Smooth muscle cell (in vitro differentiated cells): Measurements from ENCODE around the gene PLEKHA6. TPM values are rescaled to one million over a fixed set of nuclear protein-coding genes. Genes with fewer than 3 reads are reported as not detected.

Experiments
- DNase-seq: peaks from one replicate; lab custom pipeline; 2025; ENCODE audit not compliant: unreplicated experiment; lab: John Stamatoyannopoulos, UW
- H2AFZ ChIP-seq: fragments of 200-600 bp; sonication (generic); 2 replicates; pipeline ENCODE4 v1.6.0; 2016; ENCODE audit warnings: antibody characterized with exemption, low read depth, mild to moderate bottlenecking
- H3F3A ChIP-seq: fragments of 200-600 bp; sonication (generic); 2 replicates; pipeline ENCODE4 v1.6.0; 2017; ENCODE audit warnings: antibody characterized with exemption, low read depth
- H3K27ac ChIP-seq: fragments of 200-600 bp; sonication (generic); 2 replicates; pipeline ENCODE4 v1.5.1; 2016; ENCODE audit warnings: low read depth, mild to moderate bottlenecking
- H3K27me3 ChIP-seq: fragments of 200-600 bp; sonication (generic); 2 replicates; pipeline ENCODE4 v1.6.1; 2016; ENCODE audit warnings: low read depth, mild to moderate bottlenecking
- H3K36me3 ChIP-seq: fragments of 200-600 bp; sonication (generic); 2 replicates; pipeline ENCODE4 v1.5.1; 2016; ENCODE audit warnings: low read depth
- H3K4me1 ChIP-seq: fragments of 200-600 bp; sonication (generic); 2 replicates; pipeline ENCODE4 v1.5.1; 2016; ENCODE audit warnings: low read depth
- H3K4me2 ChIP-seq: fragments of 200-600 bp; sonication (generic); 2 replicates; pipeline ENCODE4 v1.6.0; 2016; ENCODE audit warnings: mild to moderate bottlenecking
- H3K4me3 ChIP-seq: fragments of 200-600 bp; sonication (generic); 2 replicates; pipeline ENCODE4 v1.5.1; 2016; ENCODE audit warnings: mild to moderate bottlenecking
- H3K79me2 ChIP-seq: fragments of 200-600 bp; sonication (generic); 2 replicates; pipeline ENCODE4 v1.6.0; 2016; ENCODE audit warnings: low read depth, mild to moderate bottlenecking
- H3K9ac ChIP-seq: fragments of 200-600 bp; sonication (generic); 2 replicates; pipeline ENCODE4 v1.6.0; 2016; ENCODE audit warnings: low read depth
- H3K9me3 ChIP-seq: fragments of 200-600 bp; sonication (generic); replicated peaks from 2 replicates; pipeline ENCODE4 v1.5.1; 2016; ENCODE audit warnings: low read depth
- H4K20me1 ChIP-seq: fragments of 200-600 bp; sonication (generic); 2 replicates; pipeline ENCODE4 v1.6.0; 2016; ENCODE audit warnings: low read depth
- CTCF ChIP-seq: fragments of 200-600 bp; sonication (generic); IDR thresholded peaks from 2 replicates; pipeline ENCODE4 v1.5.1; 2017; ENCODE audit warnings: borderline replicate concordance, mild to moderate bottlenecking, antibody characterized with exemption; ENCODE audit not compliant: insufficient read depth, poor library complexity, severe bottlenecking
- WGBS: methylation state at CpG from one replicate; pipeline ENCODE4 v1.1.7; 2016; ENCODE audit warnings: low lambda C conversion rate; 5-methylcytosine and 5-hydroxymethylcytosine counted together
- polyA plus RNA-seq: library from polyadenylated mRNA; unstranded; fragments of >200 nt; fragmentation: Nextera tagmentation; extraction: Ambion mirVana; gene quantifications from 2 replicates; pipeline ENCODE4 v1.2.1, GENCODE V29; 2016
- total RNA-seq: library from RNA; depleted of rRNA; stranded (reverse); fragments of >200 nt; gene quantifications from 2 replicates; pipeline ENCODE4 v1.2.3, GENCODE V29; 2014

Gene PLEKHA6
- total and polyA plus RNA-seq, 2 experiments from 2014 or later: 0.45 to 0.85 TPM

- Histone ChIP-seq H3F3A (no peaks in the 10 kb centered on the region), H3K27me3 (no peaks in the 10 kb centered on the region), H3K36me3 (no peaks in the 10 kb centered on the region), H4K20me1 (no peaks in the 10 kb centered on the region), H3K9ac (no peak overlapping the region), H3K4me3 (no peak overlapping the region), H3K4me1 (peaks cover 16% of the 10 kb centered on the region), H3K79me2 (no peaks in the 10 kb centered on the region), H2AFZ (no peak overlapping the region), H3K4me2 (no peak overlapping the region), H3K9me3 (no peaks in the 10 kb centered on the region), H3K27ac (no peak overlapping the region)
- no peak for DNase-seq
- TF ChIP-seq CTCF: no peak
- 82% methylated on average over 4 of the region's 4 CpGs for WGBS
Measured at GRCh38 chr1:204278251-204278650, 81.5 kb downstream of the PLEKHA6 start.

- Histone ChIP-seq H3K4me2 (no peak overlapping the region), H3K27me3 (no peaks in the 10 kb centered on the region), H3K9ac (no peak overlapping the region), H3K27ac (no peak overlapping the region), H3F3A (no peaks in the 10 kb centered on the region), H3K36me3 (no peaks in the 10 kb centered on the region), H3K4me1 (peaks cover 16% of the 10 kb centered on the region), H3K4me3 (no peak overlapping the region), H3K79me2 (no peaks in the 10 kb centered on the region), H2AFZ (no peak overlapping the region), H4K20me1 (no peaks in the 10 kb centered on the region), H3K9me3 (no peaks in the 10 kb centered on the region)
- WGBS: 80% methylated on average over 14 of the region's 14 CpGs
- no peak for DNase-seq
- no peak for TF ChIP-seq CTCF
Measured at GRCh38 chr1:204277563-204278219, 82.0 kb downstream of the PLEKHA6 start.

GRCh38 chr1:204275695-204276370 lies 83.9 kb downstream of the PLEKHA6 start:
- Histone ChIP-seq H3K36me3 (no peaks in the 10 kb centered on the region), H3K4me2 (no peak overlapping the region), H3K4me3 (no peak overlapping the region), H3F3A (no peaks in the 10 kb centered on the region), H3K27me3 (no peaks in the 10 kb centered on the region), H3K4me1 (peaks cover 16% of the 10 kb centered on the region), H3K27ac (no peak overlapping the region), H4K20me1 (no peaks in the 10 kb centered on the region), H3K9ac (no peak overlapping the region), H3K9me3 (no peaks in the 10 kb centered on the region), H3K79me2 (no peaks in the 10 kb centered on the region), H2AFZ (no peak overlapping the region)
- WGBS: 54% methylated on average over 9 of the region's 9 CpGs
- no peak for DNase-seq
- TF ChIP-seq CTCF: no peak

GRCh38 chr1:204274446-204274845 lies 85.3 kb downstream of the PLEKHA6 start:
- Histone ChIP-seq H3K27ac (no peak overlapping the region), H3K79me2 (no peaks in the 10 kb centered on the region)

More at GRCh38 chr1:204274446-204274845, 85.3 kb downstream of the PLEKHA6 start:
- DNase-seq: no peak
- Histone ChIP-seq H3K27me3 (no peaks in the 10 kb centered on the region), H2AFZ (no peak overlapping the region), H4K20me1 (no peaks in the 10 kb centered on the region), H3K9me3 (no peaks in the 10 kb centered on the region), H3K9ac (no peak overlapping the region), H3K36me3 (no peaks in the 10 kb centered on the region), H3K4me1 (peaks cover 10% of the 10 kb centered on the region), H3F3A (no peaks in the 10 kb centered on the region), H3K4me2 (no peak overlapping the region), H3K4me3 (no peak overlapping the region)
- TF ChIP-seq CTCF: no peak
- WGBS: 98% methylated on average over 2 of the region's 2 CpGs
